Astrocyte (in vitro differentiated cells and primary cell): ENCODE measurements around the gene SH2B2.

Experiments
- CTCF ChIP-seq: IDR thresholded peaks from 2 replicates; pipeline ENCODE4 v1.5.1; 2011; ENCODE audit warnings: low read depth, mild to moderate bottlenecking, inconsistent platforms, low read length, moderate library complexity; ENCODE audit not compliant: insufficient read depth
- EZH2 ChIP-seq: IDR thresholded peaks from 2 replicates; pipeline ENCODE4 v1.6.1; 2012; ENCODE audit warnings: mild to moderate bottlenecking, low read length, inconsistent platforms; ENCODE audit not compliant: insufficient read depth

- no peak for TF ChIP-seq CTCF
- no peak for TF ChIP-seq EZH2
Observed at GRCh38 chr7:102282465-102283362, 4.0 kb upstream of the SH2B2 start.
